GM23338 (cell line): ENCODE data around the gene COL9A3. TPM values are rescaled to one million over a fixed set of nuclear protein-coding genes. Genes with fewer than 3 reads are reported as not detected.

Experiments
- ATAC-seq: fragments of 200-7000 bp; cut with Tn5 transposase; 3 replicates; pipeline ENCODE4 v1.9.1; 2020
- DNase-seq: peaks from one replicate; pipeline ENCODE4 v3.0.0-alpha.2; 2015; ENCODE audit warnings: low spot score
- H2AFZ ChIP-seq: fragments of 200-600 bp; sonication (generic); 2 replicates; pipeline ENCODE4 v1.8.0; 2016; ENCODE audit warnings: antibody characterized with exemption, mild to moderate bottlenecking, moderate library complexity
- H3F3A ChIP-seq: fragments of 200-600 bp; sonication (generic); replicated peaks from 2 replicates; pipeline ENCODE4 v1.8.0; 2017; ENCODE audit warnings: antibody characterized with exemption, mixed run types, low read depth
- H3K27ac ChIP-seq: fragments of 200-600 bp; sonication (generic); 2 replicates; pipeline ENCODE4 v1.6.1; 2016; ENCODE audit warnings: low read depth
- H3K27me3 ChIP-seq: fragments of 200-600 bp; sonication (generic); 2 replicates; pipeline ENCODE4 v1.8.0; 2016; ENCODE audit warnings: mild to moderate bottlenecking, mixed run types, moderate library complexity; ENCODE audit not compliant: insufficient read depth
- H3K36me3 ChIP-seq: fragments of 200-600 bp; sonication (generic); 2 replicates; pipeline ENCODE4 v1.8.0; 2016; ENCODE audit warnings: mild to moderate bottlenecking; ENCODE audit not compliant: insufficient read depth
- H3K4me1 ChIP-seq: fragments of 200-600 bp; sonication (generic); 2 replicates; pipeline ENCODE4 v1.8.0; 2016; ENCODE audit warnings: mild to moderate bottlenecking, moderate library complexity; ENCODE audit not compliant: insufficient read depth
- H3K4me2 ChIP-seq: fragments of 200-600 bp; sonication (generic); 2 replicates; pipeline ENCODE4 v1.7.1; 2017; ENCODE audit warnings: mixed run types
- H3K4me3 ChIP-seq: fragments of 200-600 bp; sonication (generic); 2 replicates; pipeline ENCODE4 v1.6.1; 2016; ENCODE audit warnings: mixed run types
- H3K79me2 ChIP-seq: fragments of 200-600 bp; sonication (generic); replicated peaks from 2 replicates; pipeline ENCODE4 v1.8.0; 2017; ENCODE audit warnings: mild to moderate bottlenecking; ENCODE audit not compliant: insufficient read depth
- H3K9me2 ChIP-seq: fragments of 200-600 bp; sonication (generic); 2 replicates; pipeline ENCODE4 v1.8.0; 2017; ENCODE audit not compliant: insufficient read depth
- H4K20me1 ChIP-seq: fragments of 200-600 bp; sonication (generic); replicated peaks from 2 replicates; pipeline ENCODE4 v1.8.0; 2017; ENCODE audit warnings: mild to moderate bottlenecking; ENCODE audit not compliant: insufficient read depth
- H3K27ac Mint-ChIP-seq: 2 replicates; pipeline ENCODE4 v1.8.0; 2020; ENCODE audit warnings: inconsistent platforms, mild to moderate bottlenecking, moderate library complexity, mixed read lengths
- H3K27me3 Mint-ChIP-seq: 3 replicates; pipeline ENCODE4 v1.8.0; 2022; ENCODE audit warnings: low read depth, mild to moderate bottlenecking, moderate library complexity, mixed read lengths, inconsistent platforms; ENCODE audit not compliant: insufficient read depth, poor library complexity
- H3K36me3 Mint-ChIP-seq: 3 replicates; pipeline ENCODE4 v1.8.0; 2021; ENCODE audit warnings: low read depth, mild to moderate bottlenecking, inconsistent platforms, moderate library complexity, mixed read lengths
- H3K4me1 Mint-ChIP-seq: 3 replicates; pipeline ENCODE4 v1.8.0; 2020; ENCODE audit warnings: mild to moderate bottlenecking, inconsistent platforms, mixed read lengths
- H3K4me3 Mint-ChIP-seq: 3 replicates; pipeline ENCODE4 v1.8.0; 2021; ENCODE audit warnings: moderate library complexity, mild to moderate bottlenecking, inconsistent platforms, mixed read lengths
- H3K9me3 Mint-ChIP-seq: 3 replicates; pipeline ENCODE4 v1.8.0; 2020; ENCODE audit warnings: moderate library complexity, mild to moderate bottlenecking, inconsistent platforms, mixed read lengths
- CREB1 ChIP-seq: fragments of 250-450 bp; sonication (Bioruptor Pico); IDR thresholded peaks from 2 replicates; pipeline ENCODE4 v1.5.0; 2020; ENCODE audit warnings: low read depth, mild to moderate bottlenecking, moderate library complexity
- EZH2 ChIP-seq: fragments of 200-600 bp; sonication (generic); IDR thresholded peaks from one replicate; pipeline ENCODE4 v1.8.0; 2017; ENCODE audit warnings: antibody characterized with exemption, mild to moderate bottlenecking, low read depth; ENCODE audit not compliant: unreplicated experiment
- NANOG ChIP-seq: IDR thresholded peaks from 2 replicates; pipeline ENCODE4 v1.6.1; 2016; ENCODE audit warnings: antibody characterized with exemption, borderline replicate concordance
- POLR2AphosphoS5 ChIP-seq: IDR thresholded peaks from 2 replicates; pipeline ENCODE4 v1.6.1; 2016; ENCODE audit warnings: antibody characterized with exemption, low read depth
- STAT1 ChIP-seq: IDR thresholded peaks from one replicate; pipeline ENCODE4 v1.6.1; 2016; ENCODE audit warnings: antibody characterized with exemption; ENCODE audit not compliant: unreplicated experiment
- ZNF114 ChIP-seq: fragments of 250-450 bp; sonication (Bioruptor Pico); IDR thresholded peaks from 2 replicates; pipeline ENCODE4 v1.5.0; 2020; ENCODE audit warnings: mild to moderate bottlenecking, moderate library complexity
- ZNF331 ChIP-seq: fragments of 250-450 bp; sonication (Bioruptor Pico); IDR thresholded peaks from 2 replicates; pipeline ENCODE4 v1.5.0; 2020; ENCODE audit warnings: low read depth, mild to moderate bottlenecking, moderate library complexity
- polyA plus RNA-seq: library from polyadenylated mRNA; unstranded; fragments of >200 nt; fragmentation: Nextera tagmentation; extraction: Ambion mirVana; gene quantifications from 2 replicates; pipeline ENCODE4 v1.2.1, GENCODE V29; 2016
- total RNA-seq: library from RNA; depleted of rRNA; stranded (reverse); fragments of >200 nt; shearing (Covaris generic); gene quantifications from 2 replicates; pipeline ENCODE4 v1.2.3, GENCODE V29; 2014
- TF ChIP-seq, protein P1 (sequence below): IDR thresholded peaks from one replicate; pipeline ENCODE4 v1.6.1; 2018; ENCODE audit warnings: antibody characterized with exemption; ENCODE audit not compliant: unreplicated experiment
- TF ChIP-seq, protein P2 (sequence below): fragments of 250-450 bp; sonication (Bioruptor Pico); IDR thresholded peaks from 2 replicates; pipeline ENCODE4 v1.5.0; 2020; ENCODE audit warnings: mild to moderate bottlenecking, moderate library complexity
- TF ChIP-seq, protein P3 (sequence below): IDR thresholded peaks from 2 replicates; pipeline ENCODE4 v1.6.1; 2016; ENCODE audit warnings: antibody characterized with exemption

The COL9A3 gene
- total and polyA plus RNA-seq, 2 experiments from 2014 or later, result 74.9 to 113 TPM

DNA sequence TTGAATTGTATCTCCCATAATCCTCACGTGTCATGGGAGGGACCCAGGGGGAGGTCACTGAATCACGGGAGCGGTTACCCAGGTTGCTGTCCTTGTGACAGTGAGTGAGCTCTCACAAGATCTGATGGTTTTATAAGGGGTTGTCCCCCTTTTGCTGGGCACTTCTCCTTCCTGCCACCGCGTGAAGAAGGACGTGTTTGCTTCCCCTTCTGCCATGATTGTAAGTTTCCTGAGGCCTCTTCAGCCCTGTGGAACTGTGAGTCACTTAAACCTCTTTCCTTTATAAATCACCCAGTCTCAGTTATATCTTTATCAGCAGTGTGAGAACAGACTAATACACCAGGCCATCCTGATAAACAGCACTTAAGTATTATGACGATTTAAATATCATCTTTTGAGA lies 29.5 kb upstream of the COL9A3 start (continued):
- TF ChIP-seq, protein P1, sequence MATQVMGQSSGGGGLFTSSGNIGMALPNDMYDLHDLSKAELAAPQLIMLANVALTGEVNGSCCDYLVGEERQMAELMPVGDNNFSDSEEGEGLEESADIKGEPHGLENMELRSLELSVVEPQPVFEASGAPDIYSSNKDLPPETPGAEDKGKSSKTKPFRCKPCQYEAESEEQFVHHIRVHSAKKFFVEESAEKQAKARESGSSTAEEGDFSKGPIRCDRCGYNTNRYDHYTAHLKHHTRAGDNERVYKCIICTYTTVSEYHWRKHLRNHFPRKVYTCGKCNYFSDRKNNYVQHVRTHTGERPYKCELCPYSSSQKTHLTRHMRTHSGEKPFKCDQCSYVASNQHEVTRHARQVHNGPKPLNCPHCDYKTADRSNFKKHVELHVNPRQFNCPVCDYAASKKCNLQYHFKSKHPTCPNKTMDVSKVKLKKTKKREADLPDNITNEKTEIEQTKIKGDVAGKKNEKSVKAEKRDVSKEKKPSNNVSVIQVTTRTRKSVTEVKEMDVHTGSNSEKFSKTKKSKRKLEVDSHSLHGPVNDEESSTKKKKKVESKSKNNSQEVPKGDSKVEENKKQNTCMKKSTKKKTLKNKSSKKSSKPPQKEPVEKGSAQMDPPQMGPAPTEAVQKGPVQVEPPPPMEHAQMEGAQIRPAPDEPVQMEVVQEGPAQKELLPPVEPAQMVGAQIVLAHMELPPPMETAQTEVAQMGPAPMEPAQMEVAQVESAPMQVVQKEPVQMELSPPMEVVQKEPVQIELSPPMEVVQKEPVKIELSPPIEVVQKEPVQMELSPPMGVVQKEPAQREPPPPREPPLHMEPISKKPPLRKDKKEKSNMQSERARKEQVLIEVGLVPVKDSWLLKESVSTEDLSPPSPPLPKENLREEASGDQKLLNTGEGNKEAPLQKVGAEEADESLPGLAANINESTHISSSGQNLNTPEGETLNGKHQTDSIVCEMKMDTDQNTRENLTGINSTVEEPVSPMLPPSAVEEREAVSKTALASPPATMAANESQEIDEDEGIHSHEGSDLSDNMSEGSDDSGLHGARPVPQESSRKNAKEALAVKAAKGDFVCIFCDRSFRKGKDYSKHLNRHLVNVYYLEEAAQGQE, result no peak
- TF ChIP-seq ZNF114 (CRISPR knock-in tag) (no peak), STAT1 (no peak), POLR2AphosphoS5 (no peak)

DNA sequence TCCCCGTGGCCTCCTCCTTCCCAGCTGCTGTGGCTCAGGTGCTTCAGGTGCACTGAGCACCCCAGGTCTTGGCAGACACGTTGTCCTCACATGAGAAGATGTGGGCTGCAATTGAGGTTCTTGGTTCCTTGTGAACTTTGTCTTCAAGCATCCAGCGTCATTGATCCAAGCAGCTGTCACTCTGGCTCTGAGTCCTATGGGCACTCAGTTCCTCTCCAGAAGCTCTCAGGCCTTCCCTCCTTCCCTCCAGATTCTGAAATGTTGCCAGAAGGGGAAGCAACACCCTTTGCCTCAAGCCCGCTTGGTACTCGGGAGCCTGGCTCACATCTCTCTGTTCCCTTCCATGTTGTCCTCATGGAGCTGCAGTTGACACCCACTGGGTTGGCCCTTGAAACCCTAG lies 29.0 kb upstream of the COL9A3 start:
- 0 out of 2 replicates have a peak, but pooled peaks cover 2% of the 10 kb centered on the region for H3F3A ChIP-seq
- TF ChIP-seq ZNF331 (CRISPR knock-in tag), result no peak
- Mint-ChIP-seq H3K4me3 (no peak overlapping the region), H3K27ac (no peak overlapping the region), H3K9me3 (no peaks in the 10 kb centered on the region), H3K36me3 (no peaks in the 10 kb centered on the region), H3K4me1 (peaks cover 6% of the 10 kb centered on the region), H3K27me3 (peaks cover 9% of the 10 kb centered on the region)
- no peaks in the 10 kb centered on the region for H3K4me1 ChIP-seq
- DNase-seq (no peak), ATAC-seq (no peak)
- no peaks in the 10 kb centered on the region for H4K20me1 ChIP-seq
- no peaks in the 10 kb centered on the region for H3K27me3 ChIP-seq
- H3K4me2 ChIP-seq, result no peak overlapping the region
- H3K79me2 ChIP-seq, result no peaks in the 10 kb centered on the region
- no peaks in the 10 kb centered on the region for H3K9me2 ChIP-seq
- H2AFZ ChIP-seq, result no peak overlapping the region
- H3K4me3 ChIP-seq, result no peak overlapping the region
- no peaks in the 10 kb centered on the region for H3K36me3 ChIP-seq
- H3K27ac ChIP-seq, result no peak overlapping the region

DNA sequence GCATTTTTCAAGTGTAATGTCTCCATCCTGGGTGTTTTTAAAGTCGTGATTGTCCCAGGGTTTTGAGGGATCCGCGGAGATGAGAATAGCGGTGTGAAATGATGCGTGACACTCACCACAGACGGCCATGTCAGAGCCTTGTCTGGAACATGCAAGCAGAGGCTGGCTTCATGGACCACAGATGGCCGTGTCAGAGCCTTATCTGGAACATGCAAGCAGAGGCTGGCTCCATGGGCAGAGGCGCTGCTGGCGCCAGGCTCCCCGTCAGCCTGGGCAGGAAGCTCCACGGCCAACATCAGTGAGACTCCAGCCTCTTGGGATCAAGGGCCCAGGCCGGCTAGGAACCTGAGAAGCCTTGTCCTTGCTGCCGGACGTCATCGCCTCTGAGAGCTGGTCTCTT lies 28.2 kb upstream of the COL9A3 start:
- H3K4me1 ChIP-seq, result no peaks in the 10 kb centered on the region
- no peak overlapping the region for H3K27ac ChIP-seq
- H3K36me3 Mint-ChIP-seq, result no peaks in the 10 kb centered on the region
- no peaks in the 10 kb centered on the region for H3K27me3 ChIP-seq
- no peak overlapping the region for H3K27ac Mint-ChIP-seq
- H3F3A ChIP-seq, result 0 out of 2 replicates have a peak, but pooled peaks cover 3% of the 10 kb centered on the region
- no peaks in the 10 kb centered on the region for H3K9me3 Mint-ChIP-seq
- no peak overlapping the region for H3K4me2 ChIP-seq
- H3K36me3 ChIP-seq, result no peaks in the 10 kb centered on the region
- ATAC-seq, result no peak
- H4K20me1 ChIP-seq, result no peaks in the 10 kb centered on the region
- DNase-seq, result no peak
- H3K79me2 ChIP-seq, result no peaks in the 10 kb centered on the region
- H3K4me1 Mint-ChIP-seq, result peaks cover 10% of the 10 kb centered on the region
- no peaks in the 10 kb centered on the region for H3K9me2 ChIP-seq
- H3K4me3 Mint-ChIP-seq, result no peak overlapping the region
- no peak overlapping the region for H2AFZ ChIP-seq
- no peak overlapping the region for H3K4me3 ChIP-seq
- H3K27me3 Mint-ChIP-seq, result peaks cover 14% of the 10 kb centered on the region
- TF ChIP-seq, protein P2, sequence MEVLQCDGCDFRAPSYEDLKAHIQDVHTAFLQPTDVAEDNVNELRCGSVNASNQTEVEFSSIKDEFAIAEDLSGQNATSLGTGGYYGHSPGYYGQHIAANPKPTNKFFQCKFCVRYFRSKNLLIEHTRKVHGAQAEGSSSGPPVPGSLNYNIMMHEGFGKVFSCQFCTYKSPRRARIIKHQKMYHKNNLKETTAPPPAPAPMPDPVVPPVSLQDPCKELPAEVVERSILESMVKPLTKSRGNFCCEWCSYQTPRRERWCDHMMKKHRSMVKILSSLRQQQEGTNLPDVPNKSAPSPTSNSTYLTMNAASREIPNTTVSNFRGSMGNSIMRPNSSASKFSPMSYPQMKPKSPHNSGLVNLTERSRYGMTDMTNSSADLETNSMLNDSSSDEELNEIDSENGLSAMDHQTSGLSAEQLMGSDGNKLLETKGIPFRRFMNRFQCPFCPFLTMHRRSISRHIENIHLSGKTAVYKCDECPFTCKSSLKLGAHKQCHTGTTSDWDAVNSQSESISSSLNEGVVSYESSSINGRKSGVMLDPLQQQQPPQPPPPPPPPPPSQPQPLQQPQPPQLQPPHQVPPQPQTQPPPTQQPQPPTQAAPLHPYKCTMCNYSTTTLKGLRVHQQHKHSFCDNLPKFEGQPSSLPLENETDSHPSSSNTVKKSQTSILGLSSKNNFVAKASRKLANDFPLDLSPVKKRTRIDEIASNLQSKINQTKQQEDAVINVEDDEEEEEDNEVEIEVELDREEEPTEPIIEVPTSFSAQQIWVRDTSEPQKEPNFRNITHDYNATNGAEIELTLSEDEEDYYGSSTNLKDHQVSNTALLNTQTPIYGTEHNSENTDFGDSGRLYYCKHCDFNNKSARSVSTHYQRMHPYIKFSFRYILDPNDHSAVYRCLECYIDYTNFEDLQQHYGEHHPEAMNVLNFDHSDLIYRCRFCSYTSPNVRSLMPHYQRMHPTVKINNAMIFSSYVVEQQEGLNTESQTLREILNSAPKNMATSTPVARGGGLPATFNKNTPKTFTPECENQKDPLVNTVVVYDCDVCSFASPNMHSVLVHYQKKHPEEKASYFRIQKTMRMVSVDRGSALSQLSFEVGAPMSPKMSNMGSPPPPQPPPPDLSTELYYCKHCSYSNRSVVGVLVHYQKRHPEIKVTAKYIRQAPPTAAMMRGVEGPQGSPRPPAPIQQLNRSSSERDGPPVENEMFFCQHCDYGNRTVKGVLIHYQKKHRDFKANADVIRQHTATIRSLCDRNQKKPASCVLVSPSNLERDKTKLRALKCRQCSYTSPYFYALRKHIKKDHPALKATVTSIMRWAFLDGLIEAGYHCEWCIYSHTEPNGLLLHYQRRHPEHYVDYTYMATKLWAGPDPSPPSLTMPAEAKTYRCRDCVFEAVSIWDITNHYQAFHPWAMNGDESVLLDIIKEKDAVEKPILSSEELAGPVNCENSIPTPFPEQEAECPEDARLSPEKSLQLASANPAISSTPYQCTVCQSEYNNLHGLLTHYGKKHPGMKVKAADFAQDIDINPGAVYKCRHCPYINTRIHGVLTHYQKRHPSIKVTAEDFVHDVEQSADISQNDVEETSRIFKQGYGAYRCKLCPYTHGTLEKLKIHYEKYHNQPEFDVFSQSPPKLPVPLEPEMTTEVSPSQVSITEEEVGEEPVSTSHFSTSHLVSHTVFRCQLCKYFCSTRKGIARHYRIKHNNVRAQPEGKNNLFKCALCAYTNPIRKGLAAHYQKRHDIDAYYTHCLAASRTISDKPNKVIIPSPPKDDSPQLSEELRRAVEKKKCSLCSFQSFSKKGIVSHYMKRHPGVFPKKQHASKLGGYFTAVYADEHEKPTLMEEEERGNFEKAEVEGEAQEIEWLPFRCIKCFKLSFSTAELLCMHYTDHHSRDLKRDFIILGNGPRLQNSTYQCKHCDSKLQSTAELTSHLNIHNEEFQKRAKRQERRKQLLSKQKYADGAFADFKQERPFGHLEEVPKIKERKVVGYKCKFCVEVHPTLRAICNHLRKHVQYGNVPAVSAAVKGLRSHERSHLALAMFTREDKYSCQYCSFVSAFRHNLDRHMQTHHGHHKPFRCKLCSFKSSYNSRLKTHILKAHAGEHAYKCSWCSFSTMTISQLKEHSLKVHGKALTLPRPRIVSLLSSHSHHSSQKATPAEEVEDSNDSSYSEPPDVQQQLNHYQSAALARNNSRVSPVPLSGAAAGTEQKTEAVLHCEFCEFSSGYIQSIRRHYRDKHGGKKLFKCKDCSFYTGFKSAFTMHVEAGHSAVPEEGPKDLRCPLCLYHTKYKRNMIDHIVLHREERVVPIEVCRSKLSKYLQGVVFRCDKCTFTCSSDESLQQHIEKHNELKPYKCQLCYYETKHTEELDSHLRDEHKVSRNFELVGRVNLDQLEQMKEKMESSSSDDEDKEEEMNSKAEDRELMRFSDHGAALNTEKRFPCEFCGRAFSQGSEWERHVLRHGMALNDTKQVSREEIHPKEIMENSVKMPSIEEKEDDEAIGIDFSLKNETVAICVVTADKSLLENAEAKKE (CRISPR knock-in tag), result no peak
- no peak for TF ChIP-seq NANOG
- no peak for TF ChIP-seq POLR2AphosphoS5
- TF ChIP-seq ZNF114 (CRISPR knock-in tag), result no peak
- no peak for TF ChIP-seq CREB1 (CRISPR knock-in tag)
- no peak for TF ChIP-seq EZH2
- TF ChIP-seq, protein P3, sequence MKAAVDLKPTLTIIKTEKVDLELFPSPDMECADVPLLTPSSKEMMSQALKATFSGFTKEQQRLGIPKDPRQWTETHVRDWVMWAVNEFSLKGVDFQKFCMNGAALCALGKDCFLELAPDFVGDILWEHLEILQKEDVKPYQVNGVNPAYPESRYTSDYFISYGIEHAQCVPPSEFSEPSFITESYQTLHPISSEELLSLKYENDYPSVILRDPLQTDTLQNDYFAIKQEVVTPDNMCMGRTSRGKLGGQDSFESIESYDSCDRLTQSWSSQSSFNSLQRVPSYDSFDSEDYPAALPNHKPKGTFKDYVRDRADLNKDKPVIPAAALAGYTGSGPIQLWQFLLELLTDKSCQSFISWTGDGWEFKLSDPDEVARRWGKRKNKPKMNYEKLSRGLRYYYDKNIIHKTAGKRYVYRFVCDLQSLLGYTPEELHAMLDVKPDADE, result no peak
